DMS114 treated with DMSO at 0.1 percent for 48 hours (cell line): ENCODE measurements around the gene TOB2.

Experiments used
- DNase-seq: peaks from one replicate; lab custom pipeline; 2025; ENCODE audit not compliant: unreplicated experiment; lab: John Stamatoyannopoulos, UW

TOB2 gene, protein sequence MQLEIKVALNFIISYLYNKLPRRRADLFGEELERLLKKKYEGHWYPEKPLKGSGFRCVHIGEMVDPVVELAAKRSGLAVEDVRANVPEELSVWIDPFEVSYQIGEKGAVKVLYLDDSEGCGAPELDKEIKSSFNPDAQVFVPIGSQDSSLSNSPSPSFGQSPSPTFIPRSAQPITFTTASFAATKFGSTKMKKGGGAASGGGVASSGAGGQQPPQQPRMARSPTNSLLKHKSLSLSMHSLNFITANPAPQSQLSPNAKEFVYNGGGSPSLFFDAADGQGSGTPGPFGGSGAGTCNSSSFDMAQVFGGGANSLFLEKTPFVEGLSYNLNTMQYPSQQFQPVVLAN

DNA sequence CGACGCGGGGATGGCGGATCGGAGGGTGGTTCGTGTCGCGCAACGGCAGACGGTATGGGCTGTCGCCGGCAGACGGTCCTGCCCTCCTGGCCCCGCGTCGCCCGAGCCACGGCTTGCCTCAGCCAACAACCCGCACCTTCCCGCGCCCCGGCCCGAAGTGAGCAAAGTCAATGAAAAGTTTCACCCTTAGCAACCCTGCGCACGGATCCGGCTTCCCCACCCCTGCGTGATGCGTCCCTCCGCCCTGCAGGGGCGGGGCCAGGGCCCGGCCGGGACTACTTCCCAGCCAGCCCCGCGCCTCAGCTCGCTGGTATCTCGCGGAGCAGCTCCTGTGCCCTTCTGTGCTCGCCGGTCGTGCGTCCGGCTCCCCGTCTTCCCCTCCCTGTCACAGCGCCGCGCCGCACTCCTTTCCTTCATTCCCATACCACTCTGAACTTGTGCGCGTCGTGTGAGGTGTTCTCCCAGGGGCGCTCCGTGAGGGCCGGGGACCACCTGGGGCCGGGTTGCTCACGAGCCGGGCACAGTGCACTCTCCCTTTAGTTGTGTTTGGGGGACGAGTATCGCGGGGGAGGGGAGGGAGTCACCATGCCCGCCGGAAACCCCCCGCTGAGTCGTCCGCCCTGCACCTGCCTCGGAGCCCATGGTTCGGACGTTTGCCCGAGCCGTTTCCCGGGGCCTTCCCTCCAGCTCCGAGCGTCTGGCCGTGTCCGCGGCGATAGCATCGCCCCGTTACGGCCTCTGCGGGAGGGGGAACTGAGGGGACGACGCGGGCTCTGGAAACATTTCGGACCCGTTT, at the start of gene TOB2:
Gene TOB2 (minus strand): TSS at position 163 of the 796 bp plus-strand sequence. CDS start 9,456 bp downstream, outside the sequence.
- peak; percentile 66 for DNase-seq

DNA sequence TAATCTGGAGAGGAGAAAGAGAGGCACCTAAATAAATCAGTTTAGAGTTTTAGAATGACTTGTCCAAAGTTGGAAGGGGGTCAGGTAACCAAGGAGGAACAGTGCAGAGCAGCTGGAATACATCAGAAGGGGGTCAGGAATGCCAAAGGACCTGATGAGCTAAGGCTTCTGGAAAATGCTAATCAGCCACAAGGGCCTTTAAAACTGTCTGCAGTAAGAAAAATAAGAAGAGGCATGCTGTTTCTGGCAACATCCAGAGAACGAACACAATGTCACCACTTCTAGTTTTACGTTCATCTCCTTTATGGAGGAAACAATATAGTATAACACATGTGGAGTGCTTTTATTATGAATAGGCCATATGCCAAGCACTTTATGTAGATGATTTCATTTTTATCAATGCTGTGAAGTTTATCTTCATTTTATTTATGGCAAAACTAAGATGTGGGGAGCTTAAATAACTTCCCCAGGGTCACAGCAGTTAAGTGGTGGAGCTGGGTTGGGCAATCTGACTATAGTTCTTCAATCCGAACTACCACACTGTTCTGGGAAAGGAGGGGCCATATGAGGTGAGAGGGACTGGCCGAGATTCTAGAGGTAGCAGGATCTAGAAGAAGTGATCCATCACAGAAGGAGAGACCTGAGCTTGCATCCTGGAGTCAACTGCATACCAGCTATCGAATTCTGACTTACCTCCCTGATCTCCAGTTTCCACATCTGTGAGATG, 44.9 kb upstream of the TOB2 start:
- no peak for DNase-seq

DNA sequence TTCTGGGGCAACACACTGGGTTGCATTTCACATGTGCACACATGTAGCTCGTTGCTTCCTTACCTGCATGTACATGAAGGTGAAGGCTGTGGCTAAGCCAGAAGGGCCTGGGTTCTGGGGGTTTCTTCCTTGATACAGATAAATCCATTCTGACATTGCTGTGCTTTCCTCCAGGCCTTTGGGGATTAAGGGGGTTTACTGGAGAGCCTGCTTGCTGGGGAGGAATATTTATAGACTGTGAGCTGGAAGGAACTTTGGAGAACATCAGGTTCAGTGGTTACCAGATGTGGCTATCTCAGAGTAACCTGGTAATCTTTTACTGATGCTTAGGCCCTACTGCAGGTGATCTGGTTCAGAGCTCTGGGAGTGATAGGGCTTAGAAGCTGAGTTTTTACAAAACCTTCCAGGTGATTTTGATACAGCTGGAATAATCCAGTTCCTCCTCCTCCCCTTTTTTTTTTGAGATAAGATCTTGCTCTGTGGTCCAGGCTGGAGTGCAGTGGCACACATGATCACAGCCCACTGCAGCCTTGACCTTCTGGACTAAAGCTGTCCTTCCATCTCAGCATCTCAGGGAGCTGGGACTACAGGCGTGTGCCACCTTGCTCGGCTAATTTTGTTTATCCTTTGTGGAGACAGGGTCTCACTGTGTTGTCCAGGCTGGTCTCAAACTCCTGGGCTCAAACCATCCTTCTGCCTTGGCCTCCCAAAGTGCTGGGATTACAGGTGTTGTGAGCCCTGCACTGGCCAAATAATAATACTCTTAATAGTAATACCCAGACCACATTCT, 42.2 kb upstream of the TOB2 start:
- DNase-seq, result no peak

DNA sequence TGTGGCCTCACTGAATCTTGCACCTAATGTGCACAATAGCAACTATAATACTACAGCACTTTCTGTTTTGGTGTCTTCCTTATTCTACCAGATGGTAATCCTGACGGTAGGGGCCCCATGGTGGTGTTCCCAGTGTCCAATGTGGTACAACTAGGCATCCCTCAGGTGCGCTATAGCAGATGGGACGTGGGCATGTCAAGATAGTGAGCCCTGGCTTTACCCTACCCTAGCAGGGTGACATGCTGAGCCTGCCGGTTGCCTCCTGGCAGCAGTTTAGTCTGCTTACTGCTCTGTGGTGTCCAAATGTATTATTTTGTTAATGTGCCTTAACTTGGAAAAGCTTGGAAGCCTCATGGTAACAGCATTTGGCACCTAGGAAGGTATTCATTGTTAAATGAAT, 41.5 kb upstream of the TOB2 start:
- DNase-seq, result no peak

DNA sequence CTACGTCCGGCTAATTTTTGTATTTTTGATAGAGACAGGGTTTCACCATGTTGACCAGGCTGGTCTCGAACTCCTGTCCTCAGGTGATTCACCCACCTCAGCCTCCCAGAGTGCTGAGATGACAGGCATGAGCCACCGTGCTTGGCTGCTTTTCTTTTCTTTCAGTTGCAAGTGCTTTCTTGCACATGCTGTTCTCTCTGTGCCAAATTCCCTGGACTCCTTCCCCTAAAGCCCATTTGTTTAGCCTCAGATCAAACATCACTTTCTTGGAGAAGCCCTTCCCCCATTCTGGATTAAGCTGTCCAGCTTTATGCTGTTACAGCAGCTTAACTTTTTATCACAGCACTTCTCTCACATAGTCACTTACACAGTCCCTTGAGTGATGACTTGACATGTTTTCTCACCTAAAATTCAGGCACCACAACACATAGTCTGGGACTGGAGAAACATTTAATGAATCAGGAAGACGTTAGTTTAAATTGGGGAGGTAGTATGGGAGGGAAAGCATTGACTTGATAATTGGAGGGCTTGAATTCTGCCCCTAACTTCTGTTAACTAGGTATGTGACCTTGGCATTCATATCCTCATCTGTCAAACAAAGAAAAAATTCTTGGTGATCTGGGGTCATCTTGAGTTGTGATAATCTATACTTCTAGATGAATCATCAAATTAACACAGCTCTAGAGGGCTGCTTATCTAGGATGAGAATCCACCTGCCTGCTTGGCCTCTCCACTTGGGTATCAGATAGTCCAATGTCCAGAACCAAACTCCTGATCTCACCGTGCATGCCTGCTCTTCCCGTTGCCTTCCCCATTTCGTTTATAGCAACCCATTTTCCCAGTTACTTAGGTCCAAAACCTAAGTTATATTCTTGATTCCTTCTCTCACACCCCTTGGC, 40.7 kb upstream of the TOB2 start:
- DNase-seq, result no peak

DNA sequence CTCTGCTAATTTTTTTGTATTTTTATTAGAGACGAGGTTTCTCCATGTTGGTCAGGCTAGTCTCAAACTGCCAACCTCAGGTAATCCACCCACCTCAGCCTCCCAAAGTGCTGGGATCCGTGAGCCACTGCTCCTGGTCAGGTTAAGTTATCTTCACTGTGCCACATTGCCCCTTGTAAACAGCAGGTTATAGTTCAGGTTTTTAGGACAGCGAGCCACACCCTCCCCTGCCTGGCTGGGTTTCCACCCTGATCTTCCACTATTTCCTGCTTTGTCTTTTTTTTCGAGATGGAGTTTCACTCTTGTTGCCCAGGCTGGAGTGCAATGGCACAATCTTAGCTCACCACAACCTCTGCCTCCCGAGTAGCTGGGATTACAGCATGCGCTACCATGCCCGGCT, 38.4 kb upstream of the TOB2 start:
- no peak for DNase-seq

DNA sequence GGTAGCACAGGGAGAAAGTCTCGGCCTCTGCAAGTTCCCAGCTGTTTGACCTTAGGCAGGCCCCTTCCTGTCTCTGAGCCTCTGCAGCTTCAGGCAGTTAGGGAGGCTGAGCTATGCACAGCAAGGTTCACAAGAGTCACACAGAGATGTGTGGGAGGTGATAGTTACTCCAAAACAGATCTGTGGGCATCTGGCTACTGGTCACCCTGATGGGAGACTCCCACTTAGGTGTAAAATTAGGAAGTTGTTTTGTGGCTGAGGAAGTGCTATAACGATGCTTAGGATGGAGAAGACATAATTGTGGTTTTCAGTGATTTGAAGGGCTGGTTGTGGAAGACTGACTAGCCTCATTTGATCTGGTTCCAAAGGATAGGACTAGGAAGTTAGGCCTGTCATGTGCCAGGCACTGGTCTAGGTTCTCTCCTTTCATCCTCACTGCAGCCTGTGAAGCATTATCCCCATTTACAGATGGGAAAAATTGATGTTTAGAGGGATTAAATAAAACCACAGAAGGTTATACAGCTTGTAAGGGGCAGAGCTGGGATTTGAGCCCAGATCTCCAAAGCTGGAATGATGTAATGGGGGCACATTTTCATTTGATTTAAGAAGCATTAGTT, 35.8 kb upstream of the TOB2 start:
- DNase-seq, result no peak

DNA sequence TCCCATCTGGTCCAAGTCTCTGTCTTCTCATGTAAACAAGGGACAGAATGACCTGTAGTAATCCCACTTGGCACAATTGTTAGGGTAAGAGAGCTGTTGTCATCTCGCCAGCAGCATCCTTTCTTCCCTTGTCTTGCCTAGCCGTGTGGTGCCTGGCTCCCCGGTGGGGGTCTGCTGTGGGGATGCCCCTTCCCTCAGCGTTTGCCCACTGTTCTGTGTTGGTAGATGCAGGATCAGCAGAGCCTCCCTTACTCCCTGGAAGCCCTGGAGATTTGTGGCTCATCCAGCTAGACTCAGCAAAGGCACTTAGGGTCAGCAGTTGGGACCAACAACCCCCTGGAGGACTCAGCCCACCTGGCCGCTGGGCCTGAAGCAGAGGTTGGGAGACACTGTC, 35.3 kb upstream of the TOB2 start:
- no peak for DNase-seq

DNA sequence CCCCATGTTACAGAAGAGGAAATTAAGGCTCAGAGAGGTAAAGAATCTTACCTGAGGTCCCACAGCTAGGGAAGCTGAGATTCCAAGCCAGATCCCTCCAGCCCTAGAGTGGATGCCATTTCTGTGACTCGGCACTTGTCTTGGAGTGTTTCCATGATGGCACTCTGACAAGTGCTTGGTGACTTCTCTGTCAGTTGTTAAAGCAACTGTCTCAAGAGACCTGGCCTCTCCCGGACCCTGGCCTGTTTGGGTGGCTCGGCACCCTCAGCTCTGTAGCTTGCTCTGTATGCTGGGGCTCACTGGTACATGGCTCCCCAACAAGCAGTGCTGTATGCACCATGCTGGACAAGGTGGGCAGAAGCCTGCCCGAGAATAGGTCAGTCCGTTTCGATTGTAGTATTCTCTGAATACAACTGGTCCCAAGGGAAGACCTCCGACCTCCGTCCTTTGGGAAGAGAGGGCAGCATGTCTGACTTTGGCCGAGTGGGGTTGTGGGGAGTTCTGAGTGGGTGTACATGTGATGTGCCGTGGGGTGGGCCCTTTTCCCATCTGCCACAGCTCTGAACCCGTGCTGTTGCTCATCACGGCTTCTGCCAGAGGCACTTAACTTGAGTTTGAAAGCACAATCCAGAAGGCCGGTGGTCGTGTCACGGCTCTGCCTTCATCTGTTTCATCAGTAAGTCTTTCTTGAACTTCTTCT, 34.7 kb upstream of the TOB2 start:
- no peak for DNase-seq

DNA sequence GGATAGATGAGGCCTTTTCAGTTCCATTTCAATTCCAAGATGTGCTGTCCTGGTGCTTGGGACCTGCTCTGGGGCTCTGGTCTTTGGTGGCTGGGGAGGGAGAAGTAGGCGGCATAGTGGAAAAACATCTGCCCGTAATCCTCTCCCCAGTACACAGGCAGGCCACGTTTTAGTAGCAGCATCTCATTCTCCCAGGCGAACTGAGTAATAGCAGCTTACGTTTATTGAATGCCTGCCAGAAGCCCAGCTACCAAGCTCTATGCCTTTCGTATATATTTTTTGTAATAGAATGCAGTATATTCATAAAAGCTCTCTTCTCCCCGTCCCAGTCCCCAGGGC, 33.8 kb upstream of the TOB2 start:
- DNase-seq, result no peak

DNA sequence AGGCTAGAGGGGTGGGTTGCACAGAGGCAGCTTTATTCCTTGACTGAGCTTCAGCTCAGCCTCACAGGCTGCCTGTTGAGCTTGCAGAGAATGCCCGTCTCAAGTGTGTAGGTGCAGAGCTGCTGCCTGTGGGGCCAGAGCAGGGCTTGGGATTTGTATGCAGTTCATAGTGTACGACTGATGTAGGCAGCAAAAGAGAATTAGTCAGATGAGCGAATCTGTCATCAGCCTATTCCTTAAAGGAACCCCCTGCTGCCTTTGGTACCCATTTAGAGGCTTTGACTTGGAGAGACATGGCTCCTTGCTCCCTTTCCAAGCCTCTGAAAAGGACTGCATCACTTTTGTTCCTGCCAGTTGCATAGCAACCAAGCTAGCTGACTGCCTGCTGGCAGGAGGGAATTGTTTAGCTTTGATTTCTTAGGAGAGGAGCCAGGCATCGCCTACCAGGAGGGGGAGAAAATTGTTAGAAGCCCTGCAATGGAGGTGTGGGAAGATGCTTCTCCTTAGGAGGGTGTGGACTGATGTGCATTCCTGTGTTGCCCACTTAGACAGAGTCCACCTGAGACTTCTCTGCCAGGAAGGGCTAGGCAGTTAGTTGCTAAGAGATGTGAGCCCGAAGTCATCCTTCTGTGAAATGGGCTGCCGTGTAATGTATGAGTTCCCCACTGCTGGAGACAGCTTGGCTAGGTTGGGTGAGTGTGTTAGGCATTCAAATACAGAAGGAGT, 33.2 kb upstream of the TOB2 start:
- no peak for DNase-seq

DNA sequence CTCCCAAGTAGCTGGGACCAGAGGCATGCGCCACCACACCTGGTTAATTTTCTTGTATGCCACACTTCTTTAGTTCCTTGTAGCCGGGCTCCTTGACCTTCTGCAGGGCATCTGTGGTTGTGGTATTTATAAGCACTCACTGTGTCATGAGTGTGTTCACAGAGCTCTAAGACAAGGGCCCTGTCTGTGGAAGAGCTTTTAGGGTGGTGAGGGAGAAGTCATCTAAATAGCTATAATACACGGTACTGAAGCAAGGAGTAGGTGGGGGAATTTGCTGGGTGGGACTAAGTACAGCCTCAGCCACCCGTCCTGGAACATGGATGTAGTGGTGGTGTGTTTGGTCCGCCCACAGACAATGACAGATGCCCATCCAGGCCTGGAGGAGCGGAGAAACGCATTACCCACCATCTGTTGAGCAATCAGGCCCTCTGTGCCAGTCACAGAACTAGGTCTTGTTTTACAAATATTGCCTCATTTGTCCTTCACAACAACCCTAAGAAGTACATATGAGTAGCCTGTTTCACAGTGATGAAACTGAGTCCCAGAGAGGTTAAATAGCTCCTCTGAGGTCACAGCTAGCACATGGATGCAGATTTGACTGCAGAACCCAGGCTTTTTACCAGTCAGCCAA, 32.4 kb upstream of the TOB2 start:
- DNase-seq, result no peak

DNA sequence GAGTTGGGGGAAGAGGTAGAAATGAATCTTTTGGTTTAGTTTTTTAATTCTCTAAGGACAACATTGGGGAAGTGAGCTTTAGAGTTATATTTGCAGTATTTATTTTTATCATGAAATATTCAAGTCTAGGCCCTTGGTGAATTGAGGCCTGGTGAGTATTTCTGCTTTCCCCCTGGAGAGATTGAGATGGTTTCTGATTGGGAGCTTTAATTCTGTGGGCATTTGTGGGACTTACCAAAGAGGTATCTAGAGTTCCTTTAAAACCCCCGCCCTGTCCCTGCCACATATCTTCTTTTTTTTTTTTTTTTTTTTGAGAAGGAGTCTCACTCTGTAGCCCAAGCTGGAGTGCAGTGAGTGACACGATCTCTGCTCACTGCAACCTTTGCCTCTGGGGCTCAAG, 31.9 kb upstream of the TOB2 start:
- no peak for DNase-seq

DNA sequence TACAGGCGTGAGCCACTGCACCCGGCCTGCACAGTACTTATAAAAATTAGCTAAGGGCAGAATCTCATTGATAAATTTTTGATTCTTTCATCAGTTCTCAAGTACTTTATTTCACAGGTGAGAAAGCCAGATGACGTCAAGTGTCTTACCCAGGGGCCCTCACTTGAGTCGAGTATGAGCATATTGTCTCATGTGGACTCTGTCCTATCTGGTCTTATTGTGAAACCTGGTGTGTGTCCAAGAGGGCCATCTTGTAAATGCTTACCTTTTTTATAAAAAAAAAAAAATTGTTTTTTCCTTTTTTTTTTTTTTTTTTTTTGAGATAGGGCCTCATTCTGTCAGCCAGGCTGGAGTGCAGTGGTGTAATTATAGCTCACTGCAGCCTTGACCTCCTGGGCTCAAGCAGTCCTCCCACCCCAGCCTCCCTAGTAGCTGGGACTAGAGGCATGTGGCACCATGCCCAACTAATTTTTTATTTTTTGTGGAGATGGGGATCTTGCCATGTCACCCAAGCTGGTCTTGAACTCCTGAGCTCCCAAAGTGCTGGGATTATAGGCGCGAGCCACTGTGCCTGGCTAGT, 28.4 kb upstream of the TOB2 start:
- DNase-seq, result no peak

DNA sequence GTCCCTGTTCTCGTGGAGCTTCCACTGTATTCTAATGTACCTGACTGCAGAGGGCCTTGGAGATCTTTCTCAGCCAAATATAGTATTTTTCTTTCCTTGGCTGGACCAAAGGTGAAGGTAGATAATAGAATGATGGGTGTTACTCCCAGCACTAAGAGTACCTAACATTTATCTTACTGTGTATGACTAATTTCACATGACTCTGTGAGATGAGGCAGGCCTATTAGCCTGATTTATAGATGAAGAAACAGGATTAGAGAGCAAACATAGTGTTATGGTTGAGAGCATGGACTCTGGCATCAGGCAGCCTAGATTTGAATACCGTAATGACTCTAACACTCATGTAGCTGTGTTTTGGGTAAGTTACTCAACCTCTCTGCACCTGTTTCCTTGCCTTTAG, 25.0 kb upstream of the TOB2 start:
- no peak for DNase-seq

DNA sequence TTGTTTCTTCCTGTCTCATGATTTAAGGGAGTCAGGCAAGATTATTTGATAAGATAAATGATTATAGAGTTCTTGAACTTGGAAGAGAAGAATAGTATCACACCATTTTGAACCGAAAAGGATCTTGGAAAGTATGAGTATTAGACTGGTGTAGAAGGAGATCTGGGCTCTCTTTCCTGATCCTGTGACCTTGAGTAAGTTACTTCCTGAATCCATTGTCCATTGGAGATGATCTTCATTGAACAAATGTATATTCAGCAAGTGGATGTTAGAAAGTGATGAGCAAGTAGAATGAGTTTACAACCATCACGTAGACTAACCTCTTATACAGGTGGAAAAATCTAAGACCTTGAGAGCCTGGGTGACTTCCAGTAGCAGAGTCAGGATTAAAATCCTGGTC, 24.3 kb upstream of the TOB2 start:
- DNase-seq, result no peak

DNA sequence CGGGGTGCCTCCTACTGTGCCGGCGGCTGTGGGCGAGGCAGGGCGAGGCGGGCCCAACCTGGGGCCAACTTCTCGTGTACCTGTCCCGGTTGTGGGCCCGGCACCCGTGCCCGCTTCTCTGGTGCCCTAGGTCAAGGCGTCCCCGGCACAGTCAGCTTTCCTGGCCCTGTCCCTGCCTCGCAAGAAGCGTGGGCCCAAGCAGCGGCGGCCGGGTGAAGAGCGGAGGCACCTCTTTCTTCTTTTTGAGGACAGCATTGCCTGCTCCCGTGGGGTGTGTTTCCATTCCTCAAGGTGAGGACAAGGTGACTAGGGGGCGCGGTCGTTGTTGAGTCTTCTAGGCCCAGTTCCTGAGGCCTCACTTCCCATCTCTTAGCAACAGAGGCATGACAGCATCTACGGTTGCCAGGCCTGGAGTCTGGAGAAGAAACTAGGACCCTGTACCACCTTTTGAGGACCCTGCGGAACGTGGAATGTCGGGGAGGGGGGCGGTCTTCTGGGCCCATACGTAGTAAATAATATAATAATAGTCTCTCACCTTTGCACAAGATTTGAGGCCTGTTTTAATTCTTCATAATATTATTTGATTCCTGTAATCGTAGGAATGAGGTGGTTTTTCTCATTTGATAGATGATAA, 22.7 kb upstream of the TOB2 start:
- no peak for DNase-seq
